AG04449 (cell line): ENCODE results near the gene ZNF12.
"Not testable (repeated sequence)": the region's sequence is repeated elsewhere in the genome, so short reads cannot be mapped to it uniquely, and the experiment has no call there.

Experiments
- CTCF ChIA-PET: fragments of 350-600 bp; formaldehyde crosslinking; extraction: SDS; loops from one replicate; lab custom pipeline; 2021; ENCODE audit warnings: antibody characterized with exemption; lab: Yijun Ruan, JAX
- POLR2A ChIA-PET: fragments of 400-600, 350-600 bp; formaldehyde crosslinking; extraction: SDS; loops from one replicate; lab custom pipeline; 2020; ENCODE audit warnings: antibody characterized with exemption, inconsistent platforms; lab: Yijun Ruan, JAX
- DNase-seq: peaks from one replicate; pipeline ENCODE4 v3.0.0-alpha.2; 2010; ENCODE audit warnings: low read depth, low spot score
- H3K4me3 ChIP-seq: 2 replicates; pipeline ENCODE4 v1.5.1; 2011; ENCODE audit warnings: low read depth, mild to moderate bottlenecking, control low read depth, low read length
- TF ChIP-seq, protein P1 (sequence below): IDR thresholded peaks from one replicate; pipeline ENCODE4 v1.5.1; 2011; ENCODE audit warnings: mild to moderate bottlenecking, moderate library complexity, low read length, control low read depth, inconsistent platforms; ENCODE audit not compliant: insufficient read depth; ENCODE audit errors: missing control alignments

The ZNF12 gene

DNA sequence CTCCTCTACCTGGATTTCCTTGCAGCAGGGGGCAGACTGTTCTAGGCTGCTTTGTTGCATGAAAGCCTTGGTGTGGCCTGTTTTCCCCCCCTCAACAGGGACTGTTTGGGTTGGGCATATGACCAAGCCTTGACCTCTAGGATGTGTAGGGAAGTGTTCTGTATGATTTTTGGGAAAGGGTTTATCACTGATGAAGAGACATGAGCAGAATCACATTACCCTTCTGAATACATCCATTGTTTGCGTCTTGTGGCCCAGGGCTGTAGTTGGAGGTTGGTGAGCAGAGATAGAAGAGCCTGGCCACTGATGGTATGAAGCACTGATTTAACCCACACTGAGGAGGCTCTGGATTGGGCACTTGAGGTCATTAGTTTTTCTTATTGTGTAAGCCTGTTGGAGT lies 26.6 kb downstream of the ZNF12 start:
- ChIA-PET POLR2A (no interaction called here), CTCF (no interaction called here)
- H3K4me3 ChIP-seq: no peak overlapping the region
- no peak for DNase-seq
- TF ChIP-seq, protein P1, sequence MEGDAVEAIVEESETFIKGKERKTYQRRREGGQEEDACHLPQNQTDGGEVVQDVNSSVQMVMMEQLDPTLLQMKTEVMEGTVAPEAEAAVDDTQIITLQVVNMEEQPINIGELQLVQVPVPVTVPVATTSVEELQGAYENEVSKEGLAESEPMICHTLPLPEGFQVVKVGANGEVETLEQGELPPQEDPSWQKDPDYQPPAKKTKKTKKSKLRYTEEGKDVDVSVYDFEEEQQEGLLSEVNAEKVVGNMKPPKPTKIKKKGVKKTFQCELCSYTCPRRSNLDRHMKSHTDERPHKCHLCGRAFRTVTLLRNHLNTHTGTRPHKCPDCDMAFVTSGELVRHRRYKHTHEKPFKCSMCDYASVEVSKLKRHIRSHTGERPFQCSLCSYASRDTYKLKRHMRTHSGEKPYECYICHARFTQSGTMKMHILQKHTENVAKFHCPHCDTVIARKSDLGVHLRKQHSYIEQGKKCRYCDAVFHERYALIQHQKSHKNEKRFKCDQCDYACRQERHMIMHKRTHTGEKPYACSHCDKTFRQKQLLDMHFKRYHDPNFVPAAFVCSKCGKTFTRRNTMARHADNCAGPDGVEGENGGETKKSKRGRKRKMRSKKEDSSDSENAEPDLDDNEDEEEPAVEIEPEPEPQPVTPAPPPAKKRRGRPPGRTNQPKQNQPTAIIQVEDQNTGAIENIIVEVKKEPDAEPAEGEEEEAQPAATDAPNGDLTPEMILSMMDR: no peak

DNA sequence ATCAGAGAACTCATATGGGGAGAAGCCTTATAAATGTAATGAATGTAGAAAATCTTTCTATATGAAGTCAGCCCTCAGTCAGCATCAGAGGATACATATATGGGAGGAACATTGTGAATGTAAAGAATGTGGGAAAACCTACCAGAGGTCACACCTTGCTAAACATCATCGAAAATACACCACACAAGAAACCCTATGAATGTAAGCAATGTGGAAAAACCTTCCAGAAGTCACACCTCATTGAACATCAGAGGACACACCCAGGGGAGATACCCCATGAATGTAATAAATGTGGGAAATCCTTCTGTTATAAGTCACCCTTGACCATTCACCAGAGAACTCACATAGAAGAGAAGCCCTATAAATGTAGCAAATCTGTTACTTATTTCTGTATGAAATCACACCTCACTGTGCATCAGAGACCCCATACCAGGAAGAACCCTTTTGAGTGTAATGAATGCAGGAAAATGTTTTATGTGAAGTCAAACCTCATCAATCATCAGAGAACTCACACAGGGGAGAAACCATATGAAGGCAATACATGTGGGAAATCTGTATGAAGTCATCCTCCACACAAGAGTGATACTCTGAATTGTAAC lies 30.8 kb downstream of the ZNF12 start:
- DNase-seq: no peak
- ChIA-PET CTCF (no interaction called here), POLR2A (no interaction called here)
- H3K4me3 ChIP-seq: no peak overlapping the region
- TF ChIP-seq, protein P1: no peak

DNA sequence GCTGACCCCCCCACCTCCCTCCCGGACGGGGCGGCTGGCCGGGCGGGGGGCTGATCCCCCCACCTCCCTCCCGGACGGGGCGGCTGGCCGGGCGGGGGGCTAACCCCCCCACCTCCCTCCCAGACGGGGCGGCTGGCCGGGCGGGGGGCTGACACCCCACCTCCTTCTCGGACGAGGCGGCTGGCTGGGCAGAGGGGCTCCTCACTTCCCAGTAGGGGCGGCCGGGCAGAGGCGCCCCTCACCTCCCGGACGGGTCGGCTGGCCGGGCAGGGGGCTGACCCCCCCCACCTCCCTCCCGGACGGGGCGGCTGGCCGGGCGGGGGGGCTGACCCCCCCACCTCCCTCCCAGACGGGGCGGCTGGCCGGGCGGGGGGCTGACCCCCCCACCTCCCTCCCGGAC lies 35.9 kb downstream of the ZNF12 start:
- H3K4me3 ChIP-seq, CTCF ChIA-PET: not testable (repeated sequence)

DNA sequence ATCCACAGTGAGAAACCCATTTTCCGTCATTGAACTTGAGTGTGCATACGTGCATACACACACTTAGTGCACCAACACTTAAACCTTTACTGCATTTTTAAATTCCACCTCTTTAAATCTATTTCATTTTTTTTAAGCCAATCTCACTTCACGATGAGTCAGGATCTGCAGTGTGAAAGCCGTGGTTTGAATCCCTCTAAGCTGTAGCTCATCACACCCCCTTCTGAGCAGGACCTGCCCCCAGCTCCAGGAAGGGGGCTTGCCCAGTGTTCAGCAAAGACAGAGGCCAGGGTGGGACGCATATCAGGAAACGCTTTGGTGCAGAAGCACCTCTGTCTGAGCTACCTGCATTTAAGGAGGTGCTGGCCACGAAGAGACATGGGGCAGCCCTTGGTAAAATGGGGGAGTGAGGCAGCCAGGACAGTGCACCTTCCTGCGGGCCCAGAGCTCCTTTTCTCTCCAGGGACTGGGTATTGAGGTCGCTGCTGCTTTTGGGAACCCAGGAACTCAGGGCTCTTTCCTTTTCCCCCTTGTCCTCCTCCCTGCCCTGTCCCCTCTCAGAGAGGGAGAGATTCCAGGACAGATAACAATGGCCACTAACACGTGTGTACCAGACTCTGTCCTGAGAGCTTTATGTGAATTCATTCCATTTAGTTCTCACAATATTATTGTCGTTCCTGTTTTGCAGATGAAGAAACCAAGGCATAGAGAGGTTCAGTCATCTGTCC lies 48.0 kb downstream of the ZNF12 start:
- no peak for DNase-seq
- CTCF ChIA-PET: no interaction called here
- TF ChIP-seq, protein P1: no peak
- POLR2A ChIA-PET: interaction anchor here (0.6 to 0.9 kb wide), 2 partner anchors 9 to 20 kb away, joined by 3 read pairs; no protein-coding TSS in a partner anchor
- no peak overlapping the region for H3K4me3 ChIP-seq

More for the DNA sequence above, 35.9 kb downstream of the ZNF12 start:
- DNase-seq, POLR2A ChIA-PET: not testable (repeated sequence)

DNA sequence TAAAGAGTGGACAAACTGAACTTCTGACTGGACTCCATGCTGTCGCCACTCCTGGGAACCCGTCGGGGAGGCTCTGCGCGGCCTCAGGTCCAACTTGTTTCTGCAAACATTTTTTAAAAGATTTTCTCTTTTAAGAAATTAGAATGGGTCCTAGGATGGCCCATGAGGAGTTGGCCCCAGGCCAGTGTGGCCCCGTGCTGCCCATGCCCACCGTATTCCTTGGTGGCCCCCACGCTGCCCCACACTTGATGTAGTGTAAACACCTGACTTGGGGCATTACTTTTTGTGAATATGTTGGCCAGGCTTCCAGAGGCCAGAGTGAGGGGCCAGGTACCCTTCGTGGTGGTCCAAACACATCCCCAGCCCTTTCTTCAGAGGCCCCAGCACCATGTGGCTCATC lies 50.3 kb downstream of the ZNF12 start:
- TF ChIP-seq, protein P1: no peak
- CTCF ChIA-PET: no interaction called here
- no peak for DNase-seq
- POLR2A ChIA-PET: no interaction called here
- H3K4me3 ChIP-seq: no peak overlapping the region

DNA sequence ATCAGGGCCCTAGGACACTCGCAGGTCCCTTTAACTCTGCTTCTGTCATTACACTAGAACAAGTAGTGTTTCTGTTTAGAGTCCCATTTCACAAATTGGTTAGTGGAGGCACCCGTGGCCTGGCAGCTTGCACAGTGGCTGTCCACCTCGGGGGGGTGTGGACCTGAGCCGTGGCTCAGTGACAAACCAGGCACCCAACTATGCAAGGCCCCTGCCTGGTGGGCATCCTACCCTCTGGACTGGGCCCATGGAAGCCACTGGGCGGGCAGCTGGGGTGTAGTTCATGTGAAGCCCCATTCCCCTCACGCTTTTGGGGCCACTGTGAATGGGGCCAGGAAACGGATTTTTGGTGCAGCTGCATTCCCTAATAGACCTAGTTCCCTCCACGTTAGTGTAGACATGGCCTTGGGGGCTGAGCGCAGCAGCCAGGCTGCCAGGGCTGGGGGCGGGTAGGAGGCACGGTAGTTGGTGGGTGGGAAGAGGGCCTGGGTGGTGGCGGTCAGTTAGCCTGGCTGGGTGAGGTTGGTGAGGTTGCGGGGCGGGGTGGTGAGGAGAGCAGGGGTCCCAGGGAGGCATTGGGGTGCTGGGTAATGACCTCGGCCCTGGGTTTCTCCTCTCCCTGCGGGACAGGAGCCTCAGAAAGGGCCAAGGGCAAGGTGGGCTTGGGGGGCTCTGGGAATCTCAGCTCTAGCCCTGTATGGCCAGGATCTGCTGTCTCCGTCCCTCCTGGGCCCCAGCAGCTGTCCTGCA lies 50.9 kb downstream of the ZNF12 start:
- H3K4me3 ChIP-seq: no peak overlapping the region
- POLR2A ChIA-PET: no interaction called here
- CTCF ChIA-PET: no interaction called here
- DNase-seq: no peak
- TF ChIP-seq, protein P1: no peak
